Astrocyte (in vitro differentiated cells and primary cell): ENCODE measurements around the gene EZH1. TPM values are rescaled to one million over a fixed set of nuclear protein-coding genes. Genes with fewer than 3 reads are reported as not detected.
"Not testable (repeated sequence)": the region's sequence is repeated elsewhere in the genome, so short reads cannot be mapped to it uniquely, and the experiment has no call there.

Experiments
- DNase-seq: peaks from one replicate; pipeline ENCODE4 v3.0.0-alpha.2; 2010; ENCODE audit warnings: low read depth
- FAIRE-seq: peaks from 2 replicates; lab custom pipeline; 2011; peaks lifted over from hg19 to GRCh38; lab: Jason Lieb, UNC
- H2AFZ ChIP-seq: 2 replicates; pipeline ENCODE4 v1.6.0; 2012; ENCODE audit warnings: low read depth, low read length, inconsistent platforms
- H3K27ac ChIP-seq: 2 replicates; pipeline ENCODE4 v1.5.1; 2011; ENCODE audit warnings: low read depth, low read length, inconsistent platforms
- H3K27me3 ChIP-seq: 2 replicates; pipeline ENCODE4 v1.6.0; 2011; ENCODE audit warnings: low read length, inconsistent platforms; ENCODE audit not compliant: insufficient read depth
- H3K36me3 ChIP-seq: 2 replicates; pipeline ENCODE4 v1.5.1; 2011; ENCODE audit warnings: low read length, inconsistent platforms; ENCODE audit not compliant: insufficient read depth
- H3K4me1 ChIP-seq: 2 replicates; pipeline ENCODE4 v1.5.1; 2011; ENCODE audit warnings: low read length, inconsistent platforms; ENCODE audit not compliant: insufficient read depth
- H3K4me2 ChIP-seq: 2 replicates; pipeline ENCODE4 v1.6.0; 2012; ENCODE audit warnings: low read length, inconsistent platforms
- H3K4me3 ChIP-seq: 2 replicates; pipeline ENCODE4 v1.5.1; 2011; ENCODE audit warnings: low read depth, mild to moderate bottlenecking, low read length, inconsistent platforms; ENCODE audit not compliant: insufficient read depth
- H3K79me2 ChIP-seq: 2 replicates; pipeline ENCODE4 v1.6.0; 2012; ENCODE audit warnings: mild to moderate bottlenecking, low read length, inconsistent platforms; ENCODE audit not compliant: insufficient read depth
- H3K9ac ChIP-seq: 2 replicates; pipeline ENCODE4 v1.6.0; 2012; ENCODE audit warnings: mild to moderate bottlenecking, low read length, inconsistent platforms
- H3K9me3 ChIP-seq: 2 replicates; pipeline ENCODE4 v1.5.1; 2012; ENCODE audit warnings: low read depth, mild to moderate bottlenecking, low read length, inconsistent platforms; ENCODE audit not compliant: insufficient read depth
- H4K20me1 ChIP-seq: 2 replicates; pipeline ENCODE4 v1.6.0; 2012; ENCODE audit warnings: low read length, inconsistent platforms; ENCODE audit not compliant: insufficient read depth
- H3K27ac Mint-ChIP-seq: one replicate; pipeline ENCODE4 v1.8.0; 2021; ENCODE audit warnings: mild to moderate bottlenecking, mixed read lengths; ENCODE audit not compliant: unreplicated experiment
- H3K27me3 Mint-ChIP-seq: one replicate; pipeline ENCODE4 v1.8.0; 2021; ENCODE audit warnings: low read depth, mixed read lengths; ENCODE audit not compliant: unreplicated experiment
- H3K36me3 Mint-ChIP-seq: one replicate; pipeline ENCODE4 v1.8.0; 2021; ENCODE audit warnings: low read depth, mixed read lengths; ENCODE audit not compliant: unreplicated experiment
- H3K4me1 Mint-ChIP-seq: one replicate; pipeline ENCODE4 v1.8.0; 2021; ENCODE audit warnings: low read depth, mixed read lengths; ENCODE audit not compliant: unreplicated experiment
- H3K4me3 Mint-ChIP-seq: one replicate; pipeline ENCODE4 v1.8.0; 2021; ENCODE audit warnings: mild to moderate bottlenecking, moderate library complexity, mixed read lengths; ENCODE audit not compliant: unreplicated experiment
- H3K9me3 Mint-ChIP-seq: one replicate; pipeline ENCODE4 v1.8.0; 2021; ENCODE audit warnings: mild to moderate bottlenecking, mixed read lengths; ENCODE audit not compliant: unreplicated experiment
- EZH2 ChIP-seq: IDR thresholded peaks from 2 replicates; pipeline ENCODE4 v1.6.1; 2012; ENCODE audit warnings: mild to moderate bottlenecking, low read length, inconsistent platforms; ENCODE audit not compliant: insufficient read depth
- total RNA-seq: library from RNA; stranded (reverse); gene quantifications from 2 replicates; pipeline ENCODE4 v1.2.1, GENCODE V29; 2021
- TF ChIP-seq, protein P1 (sequence below): IDR thresholded peaks from 2 replicates; pipeline ENCODE4 v1.5.1; 2011; ENCODE audit warnings: low read depth, mild to moderate bottlenecking, inconsistent platforms, low read length, moderate library complexity; ENCODE audit not compliant: insufficient read depth

The EZH1 gene
- total RNA-seq, 1 donor from 2014 or later: 15.2 TPM

DNA sequence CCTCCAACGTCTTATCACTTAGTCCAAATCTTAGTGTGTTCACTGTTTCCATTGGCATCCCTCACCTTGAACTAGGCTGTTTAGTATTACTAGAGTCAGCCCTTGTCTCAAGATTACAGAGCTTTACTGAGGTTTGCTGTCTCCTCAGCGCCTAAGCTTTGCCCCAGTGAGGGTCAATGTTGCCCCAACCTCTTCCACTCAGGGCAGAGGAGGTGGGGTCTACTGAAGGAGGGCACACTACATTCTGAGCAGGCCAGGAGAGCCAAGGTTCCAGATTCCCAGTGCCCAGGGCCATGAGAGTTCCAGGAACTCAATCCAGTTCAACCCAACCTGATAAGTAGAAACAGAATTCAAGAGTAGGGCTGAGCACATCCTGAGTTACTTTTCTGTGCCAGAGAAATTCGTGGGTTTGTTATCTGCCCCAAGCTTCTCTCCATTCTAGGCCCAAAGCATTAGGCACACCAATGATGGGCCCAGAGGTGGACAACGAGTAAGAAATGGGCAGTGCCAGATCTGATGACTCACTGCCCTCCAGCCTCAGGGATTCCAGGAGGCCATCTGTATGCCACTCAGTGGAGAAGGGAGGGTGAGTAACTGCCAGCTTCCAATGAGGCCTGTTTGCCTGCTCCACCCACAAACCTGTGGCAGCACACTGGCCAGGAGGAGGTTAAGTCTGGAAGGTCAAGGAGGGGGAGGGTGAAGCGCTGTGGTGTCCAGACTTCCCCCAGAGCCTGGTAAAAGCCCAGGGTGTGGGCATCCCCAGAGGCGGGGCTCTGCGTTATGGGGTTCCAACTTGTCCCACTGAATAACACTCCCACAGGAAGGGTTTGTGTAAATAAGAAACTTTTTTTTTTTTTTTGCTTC, 77.5 kb downstream of the EZH1 start:
- FAIRE-seq: peak; percentile 54
- TF ChIP-seq EZH2: no peak
- TF ChIP-seq, protein P1, sequence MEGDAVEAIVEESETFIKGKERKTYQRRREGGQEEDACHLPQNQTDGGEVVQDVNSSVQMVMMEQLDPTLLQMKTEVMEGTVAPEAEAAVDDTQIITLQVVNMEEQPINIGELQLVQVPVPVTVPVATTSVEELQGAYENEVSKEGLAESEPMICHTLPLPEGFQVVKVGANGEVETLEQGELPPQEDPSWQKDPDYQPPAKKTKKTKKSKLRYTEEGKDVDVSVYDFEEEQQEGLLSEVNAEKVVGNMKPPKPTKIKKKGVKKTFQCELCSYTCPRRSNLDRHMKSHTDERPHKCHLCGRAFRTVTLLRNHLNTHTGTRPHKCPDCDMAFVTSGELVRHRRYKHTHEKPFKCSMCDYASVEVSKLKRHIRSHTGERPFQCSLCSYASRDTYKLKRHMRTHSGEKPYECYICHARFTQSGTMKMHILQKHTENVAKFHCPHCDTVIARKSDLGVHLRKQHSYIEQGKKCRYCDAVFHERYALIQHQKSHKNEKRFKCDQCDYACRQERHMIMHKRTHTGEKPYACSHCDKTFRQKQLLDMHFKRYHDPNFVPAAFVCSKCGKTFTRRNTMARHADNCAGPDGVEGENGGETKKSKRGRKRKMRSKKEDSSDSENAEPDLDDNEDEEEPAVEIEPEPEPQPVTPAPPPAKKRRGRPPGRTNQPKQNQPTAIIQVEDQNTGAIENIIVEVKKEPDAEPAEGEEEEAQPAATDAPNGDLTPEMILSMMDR: no peak
- Histone ChIP-seq H3K9me3 (no peaks in the 10 kb centered on the region), H3K4me3 (no peak overlapping the region), H3K27ac (no peak overlapping the region), H4K20me1 (peaks cover 46% of the 10 kb centered on the region), H3K27me3 (no peaks in the 10 kb centered on the region), H3K36me3 (peaks cover 12% of the 10 kb centered on the region), H3K4me2 (peak overlapping the region; percentile 1), H3K79me2 (no peaks in the 10 kb centered on the region), H3K4me1 (peaks cover 12% of the 10 kb centered on the region), H2AFZ (no peak overlapping the region), H3K9ac (no peak overlapping the region)
- Mint-ChIP-seq H3K4me1 (peaks cover 14% of the 10 kb centered on the region), H3K27ac (peak overlapping the region; percentile 34), H3K9me3 (no peaks in the 10 kb centered on the region), H3K36me3 (peaks cover 40% of the 10 kb centered on the region), H3K27me3 (peaks cover 6% of the 10 kb centered on the region), H3K4me3 (no peak overlapping the region)
- peak; percentile 71 for DNase-seq

DNA sequence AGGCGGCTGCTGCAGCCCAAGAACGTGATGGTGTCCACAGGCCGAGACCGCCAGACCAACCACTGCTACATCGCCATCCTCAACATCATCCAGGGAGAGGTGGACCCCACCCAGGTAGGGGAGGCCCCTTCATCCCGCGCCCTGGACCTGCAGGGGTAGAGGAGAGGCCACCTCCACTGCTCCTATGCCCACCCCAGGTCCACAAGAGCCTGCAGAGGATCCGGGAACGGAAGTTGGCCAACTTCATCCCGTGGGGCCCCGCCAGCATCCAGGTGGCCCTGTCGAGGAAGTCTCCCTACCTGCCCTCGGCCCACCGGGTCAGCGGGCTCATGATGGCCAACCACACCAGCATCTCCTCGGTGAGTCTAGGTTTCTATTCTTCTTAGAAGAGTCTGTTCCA, 78.7 kb downstream of the EZH1 start:
- not testable (repeated sequence) for H3K9ac ChIP-seq, H3K9me3 Mint-ChIP-seq, H3K79me2 ChIP-seq, H3K4me3 ChIP-seq, H3K4me2 ChIP-seq, DNase-seq, H3K27me3 ChIP-seq, H2AFZ ChIP-seq, H3K27me3 Mint-ChIP-seq, H3K9me3 ChIP-seq, FAIRE-seq, H3K4me3 Mint-ChIP-seq, H3K27ac Mint-ChIP-seq, H3K27ac ChIP-seq
- Mint-ChIP-seq H3K36me3 (peaks cover 36% of the 10 kb centered on the region), H3K4me1 (peaks cover 14% of the 10 kb centered on the region)
- Histone ChIP-seq H4K20me1 (peaks cover 34% of the 10 kb centered on the region), H3K4me1 (peaks cover 12% of the 10 kb centered on the region), H3K36me3 (peaks cover 12% of the 10 kb centered on the region)

DNA sequence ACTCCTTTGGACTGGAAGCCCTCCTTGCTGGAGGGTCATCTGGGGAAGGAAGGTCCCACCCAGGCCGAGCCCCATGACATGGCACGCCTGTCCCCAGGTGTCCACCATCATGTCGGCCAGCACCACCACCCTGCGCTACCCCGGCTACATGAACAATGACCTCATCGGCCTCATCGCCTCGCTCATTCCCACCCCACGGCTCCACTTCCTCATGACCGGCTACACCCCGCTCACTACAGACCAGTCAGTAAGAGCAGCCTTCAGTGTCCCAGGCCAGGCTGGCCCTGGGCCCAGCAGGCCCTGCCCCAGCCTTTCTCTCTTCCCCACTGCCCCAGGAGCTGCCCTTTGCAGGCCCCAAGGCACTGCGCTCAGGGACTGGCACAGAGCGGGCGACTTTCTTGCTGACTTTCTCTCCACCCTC, 79.2 kb downstream of the EZH1 start:
- FAIRE-seq: no peak
- TF ChIP-seq, protein P1: no peak
- TF ChIP-seq EZH2: no peak
- H3K27ac Mint-ChIP-seq: no peak overlapping the region

More for the DNA sequence above, 79.2 kb downstream of the EZH1 start:
- Histone ChIP-seq H3K27ac (no peak overlapping the region), H3K36me3 (peaks cover 12% of the 10 kb centered on the region), H3K4me2 (no peak overlapping the region), H3K4me3 (no peak overlapping the region), H3K9me3 (no peaks in the 10 kb centered on the region), H2AFZ (no peak overlapping the region), H3K9ac (no peak overlapping the region), H3K79me2 (no peaks in the 10 kb centered on the region), H3K27me3 (no peaks in the 10 kb centered on the region), H4K20me1 (peaks cover 31% of the 10 kb centered on the region), H3K4me1 (peaks cover 17% of the 10 kb centered on the region)
- Mint-ChIP-seq H3K4me1 (peaks cover 15% of the 10 kb centered on the region), H3K4me3 (no peak overlapping the region), H3K36me3 (peaks cover 34% of the 10 kb centered on the region), H3K27me3 (no peaks in the 10 kb centered on the region), H3K9me3 (no peaks in the 10 kb centered on the region)
- DNase-seq: no peak
